ENCODE data around the gene MIA.
A peak's percentile ranks its signal among the peaks of the same experiment; 100 is the strongest.
"Not testable (repeated sequence)": the region's sequence is repeated elsewhere in the genome, so short reads cannot be mapped to it uniquely, and the experiment has no call there.

MIA gene

GRCh38 chr19:40774916-40775631, at the start of gene MIA:
MIA (plus strand) TSS chr19:40775521; CDS start chr19:40775543, 22 bp downstream.
- DNase-seq: no peak

- DNase-seq: no peak
Measured at GRCh38 chr19:40726279-40726678, 49.0 kb upstream of the MIA start.

GRCh38 chr19:40730065-40730464, 45.3 kb upstream of the MIA start:
- not testable (repeated sequence) for DNase-seq

GRCh38 chr19:40732304-40732703, 43.0 kb upstream of the MIA start:
- not testable (repeated sequence) for DNase-seq

- DNase-seq: no peak
Measured at GRCh38 chr19:40733149-40733548, 42.2 kb upstream of the MIA start.

- DNase-seq: no peak
Measured at GRCh38 chr19:40735013-40735771, 40.1 kb upstream of the MIA start.

GRCh38 chr19:40736661-40737060, 38.7 kb upstream of the MIA start:
- no peak for DNase-seq

- DNase-seq: no peak
Measured at GRCh38 chr19:40737102-40737644, 38.1 kb upstream of the MIA start.

- no peak for DNase-seq
Measured at GRCh38 chr19:40739030-40739839, 36.1 kb upstream of the MIA start.

GRCh38 chr19:40739871-40740703, 35.2 kb upstream of the MIA start:
- no peak for DNase-seq

GRCh38 chr19:40740747-40741146, 34.6 kb upstream of the MIA start:
- DNase-seq: no peak

- DNase-seq: no peak
Measured at GRCh38 chr19:40741527-40742390, 33.6 kb upstream of the MIA start.

- DNase-seq: no peak
Measured at GRCh38 chr19:40742477-40742876, 32.8 kb upstream of the MIA start.

- no peak for DNase-seq
Measured at GRCh38 chr19:40742886-40743285, 32.4 kb upstream of the MIA start.

GRCh38 chr19:40743926-40744325, 31.4 kb upstream of the MIA start:
- DNase-seq: no peak

- peak; percentile 45 for DNase-seq
Measured at GRCh38 chr19:40744554-40745401, 30.5 kb upstream of the MIA start.

GRCh38 chr19:40745402-40745780, 29.9 kb upstream of the MIA start:
- no peak for DNase-seq

- DNase-seq: no peak
Measured at GRCh38 chr19:40747536-40747935, 27.8 kb upstream of the MIA start.

- peak; percentile 98 for DNase-seq
Measured at GRCh38 chr19:40750058-40750873, 25.1 kb upstream of the MIA start, which contains the start of gene ACTMAP. ACTMAP (minus strand) TSS chr19:40750477; CDS start chr19:40749803, 674 bp downstream.
